H9 (cell line): ENCODE results near the gene NCKAP5. TPM values are rescaled to one million over a fixed set of nuclear protein-coding genes. Genes with fewer than 3 reads are reported as not detected.

Experiments
- DNase-seq: peaks from one replicate; pipeline ENCODE4 v3.0.0-alpha.2; 2017
- H2AFZ ChIP-seq: one replicate; pipeline ENCODE4 v1.6.1; 2013; ENCODE audit warnings: mild to moderate bottlenecking, low read length, control low read depth, moderate library complexity
- H2AK5ac ChIP-seq: 2 replicates; pipeline ENCODE4 v1.6.1; 2013; ENCODE audit warnings: low read length, control low read depth, mixed read lengths; ENCODE audit not compliant: insufficient read length
- H2BK120ac ChIP-seq: one replicate; pipeline ENCODE4 v1.6.1; 2013; ENCODE audit warnings: low read depth, mild to moderate bottlenecking, low read length, control low read depth, inconsistent platforms; ENCODE audit not compliant: poor library complexity, severe bottlenecking
- H2BK12ac ChIP-seq: 2 replicates; pipeline ENCODE4 v1.6.1; 2013; ENCODE audit warnings: low read length, control low read depth, mixed read lengths, low read depth; ENCODE audit not compliant: insufficient read length
- H2BK15ac ChIP-seq: 2 replicates; pipeline ENCODE4 v1.6.1; 2013; ENCODE audit warnings: low read depth, low read length, control low read depth
- H2BK20ac ChIP-seq: one replicate; pipeline ENCODE4 v1.6.1; 2013; ENCODE audit warnings: low read depth, mild to moderate bottlenecking, low read length, control low read depth, inconsistent platforms; ENCODE audit not compliant: poor library complexity, severe bottlenecking
- H2BK5ac ChIP-seq: 2 replicates; pipeline ENCODE4 v1.6.1; 2013; ENCODE audit warnings: low read length, control low read depth, mixed read lengths; ENCODE audit not compliant: insufficient read length
- H3K14ac ChIP-seq: 2 replicates; pipeline ENCODE4 v1.6.1; 2013; ENCODE audit warnings: low read length, control low read depth; ENCODE audit not compliant: insufficient read depth
- H3K18ac ChIP-seq: 2 replicates; pipeline ENCODE4 v1.6.1; 2013; ENCODE audit warnings: low read depth, mild to moderate bottlenecking, mixed read lengths, low read length, control low read depth; ENCODE audit not compliant: insufficient read length
- H3K23ac ChIP-seq: 2 replicates; pipeline ENCODE4 v1.6.1; 2013; ENCODE audit warnings: low read length, control low read depth, mixed read lengths, low read depth; ENCODE audit not compliant: insufficient read length
- H3K23me2 ChIP-seq: 2 replicates; pipeline ENCODE4 v1.6.1; 2013; ENCODE audit warnings: low read depth, mild to moderate bottlenecking, mixed read lengths, low read length, control low read depth; ENCODE audit not compliant: insufficient read length, poor library complexity, severe bottlenecking
- H3K27ac ChIP-seq: 2 replicates; pipeline ENCODE4 v1.5.1; 2013; ENCODE audit warnings: low read length, control low read depth, mixed read lengths, low read depth; ENCODE audit not compliant: insufficient read length
- H3K27me3 ChIP-seq: 2 replicates; pipeline ENCODE4 v1.6.1; 2013; ENCODE audit warnings: low read length, control low read depth, inconsistent platforms; ENCODE audit not compliant: insufficient read depth
- H3K4ac ChIP-seq: 2 replicates; pipeline ENCODE4 v1.6.1; 2013; ENCODE audit warnings: low read depth, mild to moderate bottlenecking, control low read depth, inconsistent platforms, low read length, moderate library complexity
- H3K4me1 ChIP-seq: 2 replicates; pipeline ENCODE4 v1.6.1; 2013; ENCODE audit warnings: low read length, control low read depth, inconsistent platforms; ENCODE audit not compliant: insufficient read depth
- H3K4me2 ChIP-seq: 2 replicates; pipeline ENCODE4 v1.6.1; 2013; ENCODE audit warnings: low read length, control low read depth, mixed read lengths; ENCODE audit not compliant: insufficient read length, insufficient read depth
- H3K56ac ChIP-seq: 2 replicates; pipeline ENCODE4 v1.6.1; 2013; ENCODE audit warnings: low read depth, mild to moderate bottlenecking, mixed read lengths, low read length, control low read depth; ENCODE audit not compliant: insufficient read length
- H3K79me1 ChIP-seq: 2 replicates; pipeline ENCODE4 v1.6.1; 2013; ENCODE audit warnings: low read depth, mild to moderate bottlenecking, moderate library complexity, low read length, control low read depth, inconsistent platforms; ENCODE audit not compliant: insufficient read depth, poor library complexity, severe bottlenecking
- H3K79me2 ChIP-seq: 2 replicates; pipeline ENCODE4 v1.6.1; 2013; ENCODE audit warnings: low read length, control low read depth, inconsistent platforms; ENCODE audit not compliant: insufficient read depth
- H3K9ac ChIP-seq: 2 replicates; pipeline ENCODE4 v1.6.1; 2013; ENCODE audit warnings: low read length, control low read depth, mixed read lengths; ENCODE audit not compliant: insufficient read length; ENCODE audit errors: extremely low read depth
- H3K9me3 ChIP-seq: one replicate; pipeline ENCODE4 v1.6.1; 2013; ENCODE audit warnings: low read depth, low read length, inconsistent platforms; ENCODE audit not compliant: control insufficient read depth
- H3T11ph ChIP-seq: one replicate; pipeline ENCODE4 v1.6.1; 2013; ENCODE audit warnings: mild to moderate bottlenecking, low read length, control low read depth, inconsistent platforms
- H4K20me1 ChIP-seq: one replicate; pipeline ENCODE4 v1.6.1; 2013; ENCODE audit not compliant: control insufficient read depth, insufficient read length, insufficient read depth
- H4K5ac ChIP-seq: 2 replicates; pipeline ENCODE4 v1.6.1; 2013; ENCODE audit warnings: low read depth, mild to moderate bottlenecking, mixed read lengths, low read length, control low read depth; ENCODE audit not compliant: insufficient read length
- H4K8ac ChIP-seq: replicated peaks from 2 replicates; pipeline ENCODE4 v1.6.1; 2013; ENCODE audit warnings: low read length, control low read depth, mixed read lengths, low read depth; ENCODE audit not compliant: insufficient read length
- H4K91ac ChIP-seq: 2 replicates; pipeline ENCODE4 v1.6.1; 2013; ENCODE audit warnings: low read depth, mild to moderate bottlenecking, moderate library complexity, mixed read lengths, low read length, control low read depth; ENCODE audit not compliant: insufficient read length
- H3K27ac Mint-ChIP-seq, 3 experiments: 2 replicates in 2 of 3; 3 replicates in 1 of 3; pipeline ENCODE4 v1.8.0; 2020 to 2021; ENCODE audit warnings: mixed read lengths in 3 of 3, mild to moderate bottlenecking in 1 of 3, moderate library complexity in 1 of 3
- H3K27me3 Mint-ChIP-seq: 2 replicates; pipeline ENCODE4 v1.8.0; 2021; ENCODE audit warnings: low read depth, mild to moderate bottlenecking, moderate library complexity, mixed read lengths
- H3K36me3 Mint-ChIP-seq, 3 experiments: 2 replicates in 2 of 3; 3 replicates in 1 of 3; pipeline ENCODE4 v1.8.0; 2020 to 2021; ENCODE audit warnings: low read depth in 3 of 3, mixed read lengths in 3 of 3; ENCODE audit not compliant: insufficient read depth in 1 of 3
- H3K4me1 Mint-ChIP-seq, 2 experiments: 2 replicates each; pipeline ENCODE4 v1.8.0; 2020; ENCODE audit warnings: mixed read lengths in 2 of 2
- H3K4me3 Mint-ChIP-seq, 2 experiments: 2 replicates in 1 of 2; 3 replicates in 1 of 2; pipeline ENCODE4 v1.8.0; 2020 to 2021; ENCODE audit warnings: mild to moderate bottlenecking in 2 of 2, mixed read lengths in 2 of 2, moderate library complexity in 1 of 2
- H3K9me3 Mint-ChIP-seq, 2 experiments: 2 replicates in 1 of 2; 3 replicates in 1 of 2; pipeline ENCODE4 v1.8.0; 2020; ENCODE audit warnings: mild to moderate bottlenecking in 2 of 2, mixed read lengths in 2 of 2, moderate library complexity in 1 of 2
- WGBS: extraction: QIAGEN DNeasy Blood & Tissue Kit; methylation state at CpG from one replicate; pipeline ENCODE4 v1.1.7; 2013; ENCODE audit warnings: missing lambda C conversion rate, low lambda C conversion rate, mixed read lengths; ENCODE audit not compliant: insufficient read length; ENCODE audit errors: extremely low coverage; 5-methylcytosine and 5-hydroxymethylcytosine counted together
- total RNA-seq: library from RNA; stranded (reverse); gene quantifications from 2 replicates; pipeline ENCODE4 v1.2.1, GENCODE V29; 2021
- TF ChIP-seq, protein P1 (sequence below): fragments of 200-600 bp; sonication (generic); conservative IDR thresholded peaks from 3 replicates; pipeline ENCODE4 v1.8.0; 2021; ENCODE audit warnings: antibody characterized with exemption, mild to moderate bottlenecking

NCKAP5 gene
- total RNA-seq, 1 experiment from 2014 or later, result 0.26 TPM

GRCh38 chr2:133240491-133241223 lies 327.6 kb downstream of the NCKAP5 start:
- H3K9me3 ChIP-seq, result no peaks in the 10 kb centered on the region
- no peak overlapping the region for H2BK5ac ChIP-seq
- no peak overlapping the region for H2AFZ ChIP-seq
- Mint-ChIP-seq H3K4me1 (no peaks in the 10 kb centered on the region), H3K36me3 (no peaks in the 10 kb centered on the region), H3K9me3 (no peaks in the 10 kb centered on the region; a peak in 1 of 5 replicates), H3K27me3 (no peaks in the 10 kb centered on the region), H3K27ac (no peak overlapping the region), H3K4me3 (no peak overlapping the region)
- no peak for DNase-seq
- no peak overlapping the region for H3T11ph ChIP-seq
- no peak overlapping the region for H3K14ac ChIP-seq
- no peak overlapping the region for H3K9ac ChIP-seq
- H3K27ac ChIP-seq, result no peak overlapping the region
- no peak overlapping the region for H3K56ac ChIP-seq
- no peaks in the 10 kb centered on the region for H3K79me2 ChIP-seq
- H4K8ac ChIP-seq, result no peak overlapping the region
- no peaks in the 10 kb centered on the region for H3K79me1 ChIP-seq
- no peak overlapping the region for H2BK12ac ChIP-seq
- no peak overlapping the region for H3K4ac ChIP-seq
- H4K5ac ChIP-seq, result no peak overlapping the region
- no CpG with 5 or more reads among the region's 5 CpGs for WGBS
- H3K23me2 ChIP-seq, result no peaks in the 10 kb centered on the region
- H3K4me2 ChIP-seq, result no peak overlapping the region
- H4K20me1 ChIP-seq, result no peaks in the 10 kb centered on the region
- H2BK15ac ChIP-seq, result no peak overlapping the region
- H3K18ac ChIP-seq, result no peak overlapping the region
- peak overlapping the region; percentile 9 for H2BK120ac ChIP-seq
- no peak overlapping the region for H2BK20ac ChIP-seq
- H3K27me3 ChIP-seq, result no peaks in the 10 kb centered on the region
- H3K4me1 ChIP-seq, result no peaks in the 10 kb centered on the region
- TF ChIP-seq, protein P1, sequence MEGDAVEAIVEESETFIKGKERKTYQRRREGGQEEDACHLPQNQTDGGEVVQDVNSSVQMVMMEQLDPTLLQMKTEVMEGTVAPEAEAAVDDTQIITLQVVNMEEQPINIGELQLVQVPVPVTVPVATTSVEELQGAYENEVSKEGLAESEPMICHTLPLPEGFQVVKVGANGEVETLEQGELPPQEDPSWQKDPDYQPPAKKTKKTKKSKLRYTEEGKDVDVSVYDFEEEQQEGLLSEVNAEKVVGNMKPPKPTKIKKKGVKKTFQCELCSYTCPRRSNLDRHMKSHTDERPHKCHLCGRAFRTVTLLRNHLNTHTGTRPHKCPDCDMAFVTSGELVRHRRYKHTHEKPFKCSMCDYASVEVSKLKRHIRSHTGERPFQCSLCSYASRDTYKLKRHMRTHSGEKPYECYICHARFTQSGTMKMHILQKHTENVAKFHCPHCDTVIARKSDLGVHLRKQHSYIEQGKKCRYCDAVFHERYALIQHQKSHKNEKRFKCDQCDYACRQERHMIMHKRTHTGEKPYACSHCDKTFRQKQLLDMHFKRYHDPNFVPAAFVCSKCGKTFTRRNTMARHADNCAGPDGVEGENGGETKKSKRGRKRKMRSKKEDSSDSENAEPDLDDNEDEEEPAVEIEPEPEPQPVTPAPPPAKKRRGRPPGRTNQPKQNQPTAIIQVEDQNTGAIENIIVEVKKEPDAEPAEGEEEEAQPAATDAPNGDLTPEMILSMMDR, result no peak
- no peak overlapping the region for H3K23ac ChIP-seq
- H2AK5ac ChIP-seq, result no peak overlapping the region
- H4K91ac ChIP-seq, result no peak overlapping the region
